ENCODE measurements around the gene SERPINA4. TPM values are rescaled to one million over a fixed set of nuclear protein-coding genes. Genes with fewer than 3 reads are reported as not detected.

Gene SERPINA4
- total and polyA plus RNA-seq, 2 of the 8 experiments (the other 6 are each of a cell fraction or from before 2014, with no cell fraction given), result not detected

DNA sequence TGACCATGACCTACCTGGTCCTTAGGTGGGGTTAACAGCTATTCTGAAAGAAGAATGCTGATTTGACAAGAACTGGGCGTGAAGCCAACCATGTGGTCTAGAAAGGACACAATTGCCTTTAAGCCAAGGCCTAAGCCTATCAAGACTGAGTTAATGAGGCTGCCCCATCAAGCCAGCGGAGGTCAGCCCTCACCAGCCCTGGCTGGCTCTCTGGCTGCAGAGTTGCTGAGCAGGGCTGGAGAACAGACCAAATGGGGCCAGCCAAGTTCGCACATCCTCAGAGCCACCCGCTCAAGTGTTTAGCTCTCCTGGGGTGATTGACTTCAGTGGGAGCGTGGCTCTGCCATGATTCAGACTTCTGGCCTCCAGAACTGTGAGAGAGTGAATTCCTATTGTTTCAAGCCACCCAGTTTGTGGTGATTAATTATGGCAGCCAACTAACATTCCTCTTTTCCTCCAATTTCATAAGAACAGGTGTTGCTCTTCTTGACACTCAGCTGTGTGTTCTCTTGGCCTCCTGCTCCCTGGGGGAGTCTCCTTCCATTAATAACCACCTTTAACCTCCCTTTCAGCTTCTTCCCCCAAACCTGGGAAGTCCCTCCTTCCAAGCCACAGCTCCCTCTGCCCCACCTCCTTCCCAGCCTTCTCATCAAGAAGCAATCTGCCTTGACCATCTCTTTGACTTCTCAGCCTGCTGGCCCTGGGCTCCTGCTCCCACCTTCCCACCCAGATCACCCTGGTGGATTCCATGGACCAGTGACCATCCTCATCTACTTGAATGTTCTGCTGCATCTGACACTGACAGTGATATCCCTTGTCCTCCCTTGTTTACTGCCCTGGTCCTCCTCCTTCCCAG lies 14.7 kb downstream of the SERPINA4 start (continued):
- TF ChIP-seq, protein P1, sequence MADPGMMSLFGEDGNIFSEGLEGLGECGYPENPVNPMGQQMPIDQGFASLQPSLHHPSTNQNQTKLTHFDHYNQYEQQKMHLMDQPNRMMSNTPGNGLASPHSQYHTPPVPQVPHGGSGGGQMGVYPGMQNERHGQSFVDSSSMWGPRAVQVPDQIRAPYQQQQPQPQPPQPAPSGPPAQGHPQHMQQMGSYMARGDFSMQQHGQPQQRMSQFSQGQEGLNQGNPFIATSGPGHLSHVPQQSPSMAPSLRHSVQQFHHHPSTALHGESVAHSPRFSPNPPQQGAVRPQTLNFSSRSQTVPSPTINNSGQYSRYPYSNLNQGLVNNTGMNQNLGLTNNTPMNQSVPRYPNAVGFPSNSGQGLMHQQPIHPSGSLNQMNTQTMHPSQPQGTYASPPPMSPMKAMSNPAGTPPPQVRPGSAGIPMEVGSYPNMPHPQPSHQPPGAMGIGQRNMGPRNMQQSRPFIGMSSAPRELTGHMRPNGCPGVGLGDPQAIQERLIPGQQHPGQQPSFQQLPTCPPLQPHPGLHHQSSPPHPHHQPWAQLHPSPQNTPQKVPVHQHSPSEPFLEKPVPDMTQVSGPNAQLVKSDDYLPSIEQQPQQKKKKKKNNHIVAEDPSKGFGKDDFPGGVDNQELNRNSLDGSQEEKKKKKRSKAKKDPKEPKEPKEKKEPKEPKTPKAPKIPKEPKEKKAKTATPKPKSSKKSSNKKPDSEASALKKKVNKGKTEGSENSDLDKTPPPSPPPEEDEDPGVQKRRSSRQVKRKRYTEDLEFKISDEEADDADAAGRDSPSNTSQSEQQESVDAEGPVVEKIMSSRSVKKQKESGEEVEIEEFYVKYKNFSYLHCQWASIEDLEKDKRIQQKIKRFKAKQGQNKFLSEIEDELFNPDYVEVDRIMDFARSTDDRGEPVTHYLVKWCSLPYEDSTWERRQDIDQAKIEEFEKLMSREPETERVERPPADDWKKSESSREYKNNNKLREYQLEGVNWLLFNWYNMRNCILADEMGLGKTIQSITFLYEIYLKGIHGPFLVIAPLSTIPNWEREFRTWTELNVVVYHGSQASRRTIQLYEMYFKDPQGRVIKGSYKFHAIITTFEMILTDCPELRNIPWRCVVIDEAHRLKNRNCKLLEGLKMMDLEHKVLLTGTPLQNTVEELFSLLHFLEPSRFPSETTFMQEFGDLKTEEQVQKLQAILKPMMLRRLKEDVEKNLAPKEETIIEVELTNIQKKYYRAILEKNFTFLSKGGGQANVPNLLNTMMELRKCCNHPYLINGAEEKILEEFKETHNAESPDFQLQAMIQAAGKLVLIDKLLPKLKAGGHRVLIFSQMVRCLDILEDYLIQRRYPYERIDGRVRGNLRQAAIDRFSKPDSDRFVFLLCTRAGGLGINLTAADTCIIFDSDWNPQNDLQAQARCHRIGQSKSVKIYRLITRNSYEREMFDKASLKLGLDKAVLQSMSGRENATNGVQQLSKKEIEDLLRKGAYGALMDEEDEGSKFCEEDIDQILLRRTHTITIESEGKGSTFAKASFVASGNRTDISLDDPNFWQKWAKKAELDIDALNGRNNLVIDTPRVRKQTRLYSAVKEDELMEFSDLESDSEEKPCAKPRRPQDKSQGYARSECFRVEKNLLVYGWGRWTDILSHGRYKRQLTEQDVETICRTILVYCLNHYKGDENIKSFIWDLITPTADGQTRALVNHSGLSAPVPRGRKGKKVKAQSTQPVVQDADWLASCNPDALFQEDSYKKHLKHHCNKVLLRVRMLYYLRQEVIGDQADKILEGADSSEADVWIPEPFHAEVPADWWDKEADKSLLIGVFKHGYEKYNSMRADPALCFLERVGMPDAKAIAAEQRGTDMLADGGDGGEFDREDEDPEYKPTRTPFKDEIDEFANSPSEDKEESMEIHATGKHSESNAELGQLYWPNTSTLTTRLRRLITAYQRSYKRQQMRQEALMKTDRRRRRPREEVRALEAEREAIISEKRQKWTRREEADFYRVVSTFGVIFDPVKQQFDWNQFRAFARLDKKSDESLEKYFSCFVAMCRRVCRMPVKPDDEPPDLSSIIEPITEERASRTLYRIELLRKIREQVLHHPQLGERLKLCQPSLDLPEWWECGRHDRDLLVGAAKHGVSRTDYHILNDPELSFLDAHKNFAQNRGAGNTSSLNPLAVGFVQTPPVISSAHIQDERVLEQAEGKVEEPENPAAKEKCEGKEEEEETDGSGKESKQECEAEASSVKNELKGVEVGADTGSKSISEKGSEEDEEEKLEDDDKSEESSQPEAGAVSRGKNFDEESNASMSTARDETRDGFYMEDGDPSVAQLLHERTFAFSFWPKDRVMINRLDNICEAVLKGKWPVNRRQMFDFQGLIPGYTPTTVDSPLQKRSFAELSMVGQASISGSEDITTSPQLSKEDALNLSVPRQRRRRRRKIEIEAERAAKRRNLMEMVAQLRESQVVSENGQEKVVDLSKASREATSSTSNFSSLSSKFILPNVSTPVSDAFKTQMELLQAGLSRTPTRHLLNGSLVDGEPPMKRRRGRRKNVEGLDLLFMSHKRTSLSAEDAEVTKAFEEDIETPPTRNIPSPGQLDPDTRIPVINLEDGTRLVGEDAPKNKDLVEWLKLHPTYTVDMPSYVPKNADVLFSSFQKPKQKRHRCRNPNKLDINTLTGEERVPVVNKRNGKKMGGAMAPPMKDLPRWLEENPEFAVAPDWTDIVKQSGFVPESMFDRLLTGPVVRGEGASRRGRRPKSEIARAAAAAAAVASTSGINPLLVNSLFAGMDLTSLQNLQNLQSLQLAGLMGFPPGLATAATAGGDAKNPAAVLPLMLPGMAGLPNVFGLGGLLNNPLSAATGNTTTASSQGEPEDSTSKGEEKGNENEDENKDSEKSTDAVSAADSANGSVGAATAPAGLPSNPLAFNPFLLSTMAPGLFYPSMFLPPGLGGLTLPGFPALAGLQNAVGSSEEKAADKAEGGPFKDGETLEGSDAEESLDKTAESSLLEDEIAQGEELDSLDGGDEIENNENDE (IDR thresholded peaks at IDR 0.05; ENCODE audit: insufficient replicate concordance, low read length), result no peak
- TF ChIP-seq KDM4A (IDR thresholded peaks at IDR 0.05; ENCODE audit: low read depth, low read length, severe bottlenecking), result no peak
- no peak for TF ChIP-seq SP2 (IDR thresholded peaks at IDR 0.05; ENCODE audit: low read length)
- TF ChIP-seq RAD21 (IDR thresholded peaks at IDR 0.05 in 1 of 2, conservative IDR thresholded peaks at IDR 0.05 in 1 of 2; ENCODE audit: low read depth in 2 of 2, low read length in 2 of 2), result no peak
- TF ChIP-seq TAF7 (optimal IDR thresholded peaks at IDR 0.05; ENCODE audit: borderline replicate concordance, low read depth, low read length), result no peak
- TF ChIP-seq JUND (IDR thresholded peaks at IDR 0.05; ENCODE audit: low read length), result no peak
- TF ChIP-seq CBX5 (IDR thresholded peaks at IDR 0.05; ENCODE audit: low read depth, low read length), result no peak
- TF ChIP-seq, protein P2, sequence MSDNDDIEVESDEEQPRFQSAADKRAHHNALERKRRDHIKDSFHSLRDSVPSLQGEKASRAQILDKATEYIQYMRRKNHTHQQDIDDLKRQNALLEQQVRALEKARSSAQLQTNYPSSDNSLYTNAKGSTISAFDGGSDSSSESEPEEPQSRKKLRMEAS (IDR thresholded peaks at IDR 0.05), result no peak
- no peak for TF ChIP-seq TCF12 (IDR thresholded peaks at IDR 0.05; ENCODE audit: low read depth, low read length)

Measured in H1 (cell line).